PFSK-1 (cell line): ENCODE measurements around the gene EGLN1.

Source experiments
- POLR2AphosphoS5 ChIP-seq: IDR thresholded peaks from 2 replicates; pipeline ENCODE4 v1.6.1; 2012; ENCODE audit warnings: low read depth, mild to moderate bottlenecking, control low read depth, low read length, moderate library complexity
- TAF1 ChIP-seq: IDR thresholded peaks from 2 replicates; pipeline ENCODE4 v1.6.1; 2012; ENCODE audit warnings: low read length, control low read depth, borderline replicate concordance; ENCODE audit not compliant: insufficient read depth
- TF ChIP-seq, protein P1 (sequence below), 2 experiments: IDR thresholded peaks; 2 replicates each; pipeline versions ENCODE4 v1.6.1 to v1.8.0; 2011 to 2012; ENCODE audit warnings: low read depth in 2 of 2, low read length in 2 of 2, control low read depth in 1 of 2, inconsistent platforms in 1 of 2, mild to moderate bottlenecking in 1 of 2, moderate library complexity in 1 of 2; ENCODE audit not compliant: insufficient read depth in 1 of 2

GRCh38 chr1:231424950-231425805, 3.1 kb upstream of the EGLN1 start:
- TF ChIP-seq POLR2AphosphoS5 (no peak), TAF1 (no peak)
- TF ChIP-seq, protein P1, sequence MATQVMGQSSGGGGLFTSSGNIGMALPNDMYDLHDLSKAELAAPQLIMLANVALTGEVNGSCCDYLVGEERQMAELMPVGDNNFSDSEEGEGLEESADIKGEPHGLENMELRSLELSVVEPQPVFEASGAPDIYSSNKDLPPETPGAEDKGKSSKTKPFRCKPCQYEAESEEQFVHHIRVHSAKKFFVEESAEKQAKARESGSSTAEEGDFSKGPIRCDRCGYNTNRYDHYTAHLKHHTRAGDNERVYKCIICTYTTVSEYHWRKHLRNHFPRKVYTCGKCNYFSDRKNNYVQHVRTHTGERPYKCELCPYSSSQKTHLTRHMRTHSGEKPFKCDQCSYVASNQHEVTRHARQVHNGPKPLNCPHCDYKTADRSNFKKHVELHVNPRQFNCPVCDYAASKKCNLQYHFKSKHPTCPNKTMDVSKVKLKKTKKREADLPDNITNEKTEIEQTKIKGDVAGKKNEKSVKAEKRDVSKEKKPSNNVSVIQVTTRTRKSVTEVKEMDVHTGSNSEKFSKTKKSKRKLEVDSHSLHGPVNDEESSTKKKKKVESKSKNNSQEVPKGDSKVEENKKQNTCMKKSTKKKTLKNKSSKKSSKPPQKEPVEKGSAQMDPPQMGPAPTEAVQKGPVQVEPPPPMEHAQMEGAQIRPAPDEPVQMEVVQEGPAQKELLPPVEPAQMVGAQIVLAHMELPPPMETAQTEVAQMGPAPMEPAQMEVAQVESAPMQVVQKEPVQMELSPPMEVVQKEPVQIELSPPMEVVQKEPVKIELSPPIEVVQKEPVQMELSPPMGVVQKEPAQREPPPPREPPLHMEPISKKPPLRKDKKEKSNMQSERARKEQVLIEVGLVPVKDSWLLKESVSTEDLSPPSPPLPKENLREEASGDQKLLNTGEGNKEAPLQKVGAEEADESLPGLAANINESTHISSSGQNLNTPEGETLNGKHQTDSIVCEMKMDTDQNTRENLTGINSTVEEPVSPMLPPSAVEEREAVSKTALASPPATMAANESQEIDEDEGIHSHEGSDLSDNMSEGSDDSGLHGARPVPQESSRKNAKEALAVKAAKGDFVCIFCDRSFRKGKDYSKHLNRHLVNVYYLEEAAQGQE (IDR thresholded peaks at IDR 0.05; ENCODE audit: insufficient read depth in 1 of 2, low read depth in 2 of 2, low read length in 2 of 2), result no peak
